Fibroblast of skin of left quadriceps (primary cell): Measurements from ENCODE around the gene ICE1.

Source experiments
- DNase-seq, 2 experiments: peaks; one replicate each; pipeline ENCODE4 v3.0.0-alpha.2; 2013; ENCODE audit warnings: low read depth in 2 of 2

The ICE1 gene

DNA sequence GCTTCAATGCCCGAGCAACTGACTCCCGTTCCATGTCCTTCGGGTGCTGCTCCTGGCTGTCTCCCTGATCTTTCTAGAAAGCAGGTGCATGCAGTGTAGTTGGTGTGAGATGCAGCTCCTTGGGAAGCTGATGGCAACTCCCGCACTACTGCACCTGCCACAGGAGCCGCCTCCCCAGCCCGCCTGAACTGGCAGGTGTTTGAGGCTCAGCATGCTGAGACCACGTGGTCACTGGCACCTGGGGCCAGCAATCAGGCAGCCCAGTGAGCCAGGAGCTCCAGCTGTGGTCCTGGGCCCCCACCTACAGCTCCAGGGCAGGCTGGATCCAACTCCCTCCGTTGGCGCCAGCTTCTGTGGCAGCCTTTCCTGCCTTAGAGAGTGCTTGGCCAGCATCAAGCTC lies 111.5 kb downstream of the ICE1 start:
- DNase-seq, result no peak

DNA sequence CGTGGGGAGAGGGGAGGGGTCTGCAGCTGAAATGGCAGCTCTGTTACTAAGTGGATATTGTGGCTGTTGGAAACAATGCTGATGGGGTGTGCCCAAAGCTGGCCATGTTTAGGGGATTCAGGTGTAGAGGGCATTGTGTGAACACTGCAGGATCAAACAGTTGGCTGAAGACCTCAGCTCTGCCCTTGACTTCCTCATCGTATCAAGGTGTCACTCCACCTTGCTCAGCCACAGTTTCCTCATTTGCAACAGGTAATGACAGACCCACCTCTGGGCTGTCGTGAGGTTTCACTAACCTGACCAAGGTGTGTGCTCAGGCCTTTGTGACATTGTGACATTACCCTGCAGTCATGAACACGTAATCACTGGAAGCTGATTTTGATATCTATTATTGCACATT lies 111.9 kb downstream of the ICE1 start:
- no peak for DNase-seq

GRCh38 chr5:5536871-5537270 lies 114.4 kb downstream of the ICE1 start:
- no peak for DNase-seq

- DNase-seq, result no peak
Measured at GRCh38 chr5:5537426-5537825, 114.9 kb downstream of the ICE1 start.

GRCh38 chr5:5539590-5539989 lies 117.1 kb downstream of the ICE1 start:
- no peak for DNase-seq
